GM23248 (cell line): ENCODE results near the gene SLC12A9.

Source experiments
- EZH2 ChIP-seq: fragments of 200-600 bp; sonication (generic); IDR thresholded peaks from 2 replicates; pipeline ENCODE4 v1.6.1; 2018; ENCODE audit warnings: antibody characterized with exemption, mild to moderate bottlenecking; ENCODE audit not compliant: insufficient read depth, poor library complexity, severe bottlenecking
- EZH2phosphoT487 ChIP-seq: fragments of 200-600 bp; sonication (generic); IDR thresholded peaks from 2 replicates; pipeline ENCODE4 v1.6.1; 2018; ENCODE audit warnings: antibody characterized with exemption, moderate library complexity, mild to moderate bottlenecking, low read depth; ENCODE audit not compliant: insufficient read depth

GRCh38 chr7:100840470-100841100 is 11.9 kb upstream of the SLC12A9 start:
- TF ChIP-seq EZH2 (no peak), EZH2phosphoT487 (no peak)
